Measurements from ENCODE around the gene RER1.

The RER1 gene

DNA sequence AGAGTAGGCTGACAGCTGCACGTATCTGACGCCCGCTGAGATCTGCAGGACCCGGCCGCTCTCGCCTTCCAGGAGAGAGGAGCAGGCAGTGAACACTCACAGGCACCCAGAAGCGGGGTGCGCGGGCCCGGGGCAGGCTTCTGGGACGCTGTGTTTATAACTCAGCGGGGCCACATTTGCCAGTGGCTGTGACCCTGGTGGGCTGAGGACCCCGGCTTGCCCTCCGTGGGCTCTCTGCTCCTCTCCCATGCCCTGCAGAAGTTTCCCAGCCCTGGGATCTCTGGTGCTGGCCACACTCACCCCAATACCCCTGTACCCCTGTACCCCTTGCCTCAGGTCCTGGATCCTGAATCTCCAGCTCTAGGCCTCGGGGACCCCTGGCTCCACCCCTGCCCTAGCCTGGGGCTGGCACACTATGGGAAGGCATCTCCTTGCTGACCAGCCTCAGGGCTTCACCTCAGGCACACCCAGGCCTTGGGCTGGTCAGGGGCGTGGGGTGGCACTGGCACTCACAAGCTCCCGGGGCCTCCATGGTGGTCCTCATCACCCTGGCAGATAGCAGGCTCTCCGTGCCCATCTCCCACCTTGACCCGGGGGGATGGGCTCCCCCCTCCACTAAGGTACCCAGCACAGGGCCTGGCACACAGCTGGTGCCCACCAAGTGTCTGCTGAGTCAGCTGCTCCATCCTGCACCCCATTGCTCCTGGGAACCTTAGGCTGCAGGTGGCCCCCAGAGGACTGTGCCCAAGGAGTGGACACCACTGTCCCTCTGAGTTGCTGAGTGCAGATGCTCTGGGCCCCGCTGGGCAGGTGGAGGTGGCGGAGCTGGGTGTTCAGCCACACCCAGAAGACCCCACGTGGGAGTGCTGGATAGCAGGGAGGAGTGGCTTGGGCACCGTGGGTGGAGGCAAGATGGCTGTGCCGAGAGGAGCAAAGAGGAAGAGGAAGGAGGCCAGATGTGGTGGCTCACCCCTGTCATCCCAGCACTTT, 32.7 kb upstream of the RER1 start:
- H3K4me3 ChIP-seq (ENCODE audit: low read depth, low read length): no peak overlapping the region
- DNase-seq (ENCODE audit: low read depth): no peak
- TF ChIP-seq, protein P1, sequence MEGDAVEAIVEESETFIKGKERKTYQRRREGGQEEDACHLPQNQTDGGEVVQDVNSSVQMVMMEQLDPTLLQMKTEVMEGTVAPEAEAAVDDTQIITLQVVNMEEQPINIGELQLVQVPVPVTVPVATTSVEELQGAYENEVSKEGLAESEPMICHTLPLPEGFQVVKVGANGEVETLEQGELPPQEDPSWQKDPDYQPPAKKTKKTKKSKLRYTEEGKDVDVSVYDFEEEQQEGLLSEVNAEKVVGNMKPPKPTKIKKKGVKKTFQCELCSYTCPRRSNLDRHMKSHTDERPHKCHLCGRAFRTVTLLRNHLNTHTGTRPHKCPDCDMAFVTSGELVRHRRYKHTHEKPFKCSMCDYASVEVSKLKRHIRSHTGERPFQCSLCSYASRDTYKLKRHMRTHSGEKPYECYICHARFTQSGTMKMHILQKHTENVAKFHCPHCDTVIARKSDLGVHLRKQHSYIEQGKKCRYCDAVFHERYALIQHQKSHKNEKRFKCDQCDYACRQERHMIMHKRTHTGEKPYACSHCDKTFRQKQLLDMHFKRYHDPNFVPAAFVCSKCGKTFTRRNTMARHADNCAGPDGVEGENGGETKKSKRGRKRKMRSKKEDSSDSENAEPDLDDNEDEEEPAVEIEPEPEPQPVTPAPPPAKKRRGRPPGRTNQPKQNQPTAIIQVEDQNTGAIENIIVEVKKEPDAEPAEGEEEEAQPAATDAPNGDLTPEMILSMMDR (conservative IDR thresholded peaks at IDR 0.05; ENCODE audit: low read depth, low read length): no peak

DNA sequence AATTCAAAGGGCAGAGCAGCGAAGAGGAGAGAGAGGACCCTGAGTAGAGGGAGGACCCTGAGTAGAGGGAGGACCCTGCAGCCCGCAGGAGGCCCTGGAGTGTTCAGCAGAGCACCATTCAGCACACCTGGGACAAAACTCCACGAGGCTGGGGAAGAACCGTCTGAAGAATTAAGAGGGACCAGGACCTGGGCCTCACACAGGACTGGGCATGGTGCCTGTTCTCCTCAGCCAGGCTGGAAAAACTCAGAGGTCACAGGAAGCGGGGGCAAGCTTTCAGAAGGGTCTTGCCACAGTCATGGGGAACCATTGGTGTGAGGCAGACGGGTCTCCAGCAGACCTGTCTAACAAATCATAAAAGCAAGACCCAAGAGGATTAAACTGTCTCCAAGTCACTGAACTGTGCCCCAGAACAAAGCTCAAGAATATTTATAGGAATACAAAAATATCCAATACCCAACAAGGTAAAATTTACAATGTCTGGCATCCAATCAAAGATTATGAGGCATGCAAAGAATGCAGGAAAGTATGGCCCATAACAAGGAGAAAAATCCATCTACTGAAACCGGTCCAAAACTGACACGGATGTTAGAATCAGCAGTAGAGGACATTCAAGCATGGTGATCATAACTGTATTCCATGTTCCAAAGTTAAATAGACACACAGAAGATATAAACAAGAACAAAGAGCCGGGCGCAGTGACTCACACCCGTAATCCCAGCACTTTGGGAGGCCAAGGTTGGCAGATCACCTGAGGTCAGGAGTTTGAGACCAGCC, 30.9 kb upstream of the RER1 start:
- DNase-seq (ENCODE audit: low read depth): no peak
- TF ChIP-seq, protein P1 (conservative IDR thresholded peaks at IDR 0.05; ENCODE audit: low read depth, low read length): no peak
- H3K4me3 ChIP-seq (ENCODE audit: low read depth, low read length): no peak overlapping the region

DNA sequence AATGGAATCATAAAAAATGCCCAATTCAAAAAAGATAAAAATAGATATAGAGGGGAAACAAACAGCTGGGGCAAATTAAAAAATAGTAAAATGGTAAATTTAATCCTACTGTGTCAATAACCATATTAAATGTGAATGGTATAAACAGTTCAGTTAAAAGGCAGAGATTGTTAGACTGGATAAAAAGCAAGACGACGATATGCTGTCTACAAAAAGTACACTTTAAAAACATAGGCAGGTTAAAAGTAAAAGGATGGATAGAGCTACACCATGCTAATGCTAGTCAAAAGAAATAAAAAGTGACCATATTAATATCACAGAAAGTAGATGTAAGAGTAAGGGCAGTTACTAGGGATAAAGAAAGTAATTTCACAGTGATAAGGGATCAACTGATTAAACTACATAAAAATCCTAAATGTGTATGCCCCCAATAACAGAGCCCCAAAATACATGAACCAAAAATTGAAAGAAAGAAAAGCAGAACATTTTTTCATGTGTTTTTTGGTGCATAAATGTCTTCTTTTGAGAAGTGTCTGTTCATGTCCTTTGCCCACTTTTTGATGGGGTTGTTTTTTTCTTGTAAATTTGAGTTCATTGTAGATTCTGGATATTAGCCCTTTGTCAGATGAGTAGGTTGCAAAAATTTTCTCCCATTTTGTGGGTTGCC, 27.7 kb upstream of the RER1 start:
- DNase-seq (ENCODE audit: low read depth): no peak
- TF ChIP-seq, protein P1 (conservative IDR thresholded peaks at IDR 0.05; ENCODE audit: low read depth, low read length): no peak
- H3K4me3 ChIP-seq (ENCODE audit: low read depth, low read length): no peak overlapping the region

DNA sequence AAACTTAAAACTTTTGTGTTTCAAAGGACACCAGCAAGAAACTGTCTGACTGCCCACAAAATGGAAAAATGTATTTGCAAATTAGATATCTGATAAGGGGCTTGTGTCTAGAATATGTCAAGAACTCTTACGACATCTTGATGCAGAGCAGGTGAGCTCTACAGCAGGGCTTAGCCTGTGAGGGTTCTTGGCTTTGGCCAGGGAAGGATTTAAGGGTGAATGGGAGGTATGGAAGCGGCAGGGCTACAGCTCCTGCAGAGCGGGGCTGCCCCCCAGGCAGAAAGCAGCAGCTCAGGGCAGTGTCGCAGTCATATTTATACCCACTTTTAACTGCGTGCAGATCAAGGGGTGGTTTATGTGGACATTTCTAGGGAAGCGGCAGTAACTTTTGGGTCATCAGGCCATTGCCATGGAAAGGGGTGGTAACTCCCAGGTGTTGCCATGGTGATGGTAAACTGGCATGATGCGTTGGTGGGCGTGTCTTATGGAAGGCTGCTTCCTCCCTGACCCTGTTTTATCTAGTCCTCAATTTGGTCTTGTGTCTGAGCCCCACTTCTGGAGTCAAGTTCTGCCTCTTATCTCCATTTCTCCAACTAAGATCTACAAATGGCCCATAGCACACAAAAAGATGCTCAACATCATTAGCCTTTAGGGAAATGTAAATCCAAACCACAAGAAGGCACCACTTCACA, 23.4 kb upstream of the RER1 start:
- TF ChIP-seq, protein P1 (conservative IDR thresholded peaks at IDR 0.05; ENCODE audit: low read depth, low read length): no peak
- DNase-seq (ENCODE audit: low read depth): no peak
- no peak overlapping the region for H3K4me3 ChIP-seq (ENCODE audit: low read depth, low read length)

DNA sequence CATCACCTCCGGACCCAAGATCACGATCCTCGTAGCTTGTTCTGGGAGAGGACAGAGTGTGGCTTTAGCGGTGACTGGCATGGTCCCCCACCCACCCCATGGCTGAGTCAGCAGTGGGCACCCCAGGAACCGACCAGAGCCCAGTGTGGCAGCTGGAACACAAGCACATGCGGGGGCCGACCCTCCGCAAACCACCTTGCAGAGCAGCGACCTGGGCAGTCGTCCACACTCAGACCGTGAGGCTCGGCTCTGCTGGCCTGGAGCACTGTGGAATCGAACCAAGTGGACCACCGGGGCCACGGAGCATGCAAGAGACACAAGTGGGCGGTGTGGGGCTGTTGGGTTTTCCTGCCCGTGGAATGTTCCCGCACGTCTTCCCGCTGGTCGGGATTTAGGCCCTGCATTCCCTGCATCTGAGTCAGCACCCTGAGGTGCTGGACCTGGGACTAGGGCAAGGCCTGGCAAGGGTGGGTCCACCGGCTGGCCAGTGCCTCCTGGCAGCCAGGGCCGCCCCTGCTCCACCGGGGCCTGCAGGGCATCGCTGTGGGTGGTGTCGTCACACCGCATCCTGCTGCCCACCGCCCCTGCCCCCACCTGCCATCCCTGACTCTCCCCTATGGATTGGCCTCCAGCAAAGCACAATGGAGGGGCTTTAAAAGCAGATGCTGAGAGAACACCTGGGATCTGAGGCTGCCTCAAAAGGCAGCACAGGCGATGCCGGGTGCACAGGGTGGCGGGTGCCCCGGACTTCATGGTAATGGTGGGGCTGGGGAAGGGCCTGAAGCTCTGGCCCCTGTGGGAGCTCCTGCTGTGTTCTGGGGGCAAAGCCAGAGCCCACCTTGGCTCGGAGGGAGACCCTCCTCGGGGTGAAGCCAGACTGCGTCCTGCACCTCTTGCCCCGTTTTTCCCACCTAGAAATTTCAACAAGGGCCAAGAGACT, 18.8 kb upstream of the RER1 start:
- no peak for DNase-seq (ENCODE audit: low read depth)
- no peak overlapping the region for H3K4me3 ChIP-seq (ENCODE audit: low read depth, low read length)
- TF ChIP-seq, protein P1 (conservative IDR thresholded peaks at IDR 0.05; ENCODE audit: low read depth, low read length): no peak
